GM18508 (cell line): ENCODE measurements around the gene SCP2.
"Not testable (repeated sequence)": the region's sequence is repeated elsewhere in the genome, so short reads cannot be mapped to it uniquely, and the experiment has no call there.

Source experiments
- ATAC-seq: cut with Tn5 transposase; IDR thresholded peaks from one replicate; pipeline ENCODE4 v1.9.1; 2021; ENCODE audit warnings: moderate number of reproducible peaks; ENCODE audit not compliant: insufficient read depth, unreplicated experiment

Gene SCP2

DNA sequence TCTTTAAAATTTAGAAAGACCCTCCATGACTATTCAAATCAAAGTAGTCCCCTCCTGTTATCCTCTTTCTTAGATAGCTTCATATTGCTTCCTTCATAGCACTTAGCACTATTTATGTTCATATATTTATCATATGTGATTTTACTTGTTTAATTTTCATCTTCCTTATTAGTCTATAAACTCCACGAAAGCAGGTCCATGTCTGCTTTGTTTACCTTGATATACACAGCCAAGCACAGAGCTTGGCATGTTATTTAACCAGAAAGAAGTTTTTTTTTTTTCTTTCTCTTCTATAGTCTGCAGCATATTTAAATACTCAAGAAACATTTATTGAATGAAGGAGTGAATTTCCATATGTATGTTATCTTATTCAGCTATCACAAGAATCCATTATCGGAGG is 36.0 kb downstream of the SCP2 start:
- no peak for ATAC-seq

DNA sequence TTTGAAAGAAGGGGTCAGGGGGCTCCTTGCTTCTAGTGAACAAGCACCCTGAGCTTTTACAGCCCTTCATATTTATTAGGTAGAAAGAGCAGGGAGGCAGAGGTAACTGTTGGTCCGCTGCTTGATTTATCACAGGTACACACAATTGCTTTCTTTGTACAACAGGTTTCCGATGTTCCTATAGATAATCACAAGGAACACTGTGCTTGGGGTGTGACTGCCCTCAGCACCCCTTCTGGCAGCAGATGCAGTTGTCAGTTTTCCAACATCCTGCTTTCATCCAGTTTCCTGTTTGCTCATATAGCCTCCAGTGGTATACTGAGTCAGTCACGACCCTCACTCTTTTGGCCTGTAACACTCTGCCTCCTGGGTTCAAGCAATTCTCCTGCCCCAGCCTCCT is 40.6 kb downstream of the SCP2 start:
- no peak for ATAC-seq

DNA sequence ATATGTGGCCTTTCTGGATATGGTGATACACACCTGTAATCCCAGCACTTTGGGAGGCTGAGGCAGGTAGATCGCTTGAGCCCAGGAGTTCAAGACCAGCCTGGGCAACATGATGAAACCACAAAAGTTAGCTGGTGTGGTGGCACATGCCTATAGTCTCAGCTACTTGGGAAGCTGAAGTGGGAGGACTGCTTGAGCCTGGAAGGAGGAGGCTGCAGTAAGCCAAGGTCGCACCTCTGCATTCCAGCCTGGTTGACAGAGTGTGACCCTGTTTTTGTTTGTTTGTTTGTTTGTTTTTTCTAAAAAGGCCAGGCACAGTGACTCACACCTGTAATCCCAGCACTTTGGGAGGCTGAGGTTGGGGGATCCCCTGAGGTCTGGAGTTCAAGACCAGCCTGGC is 42.2 kb downstream of the SCP2 start:
- ATAC-seq, result not testable (repeated sequence)

DNA sequence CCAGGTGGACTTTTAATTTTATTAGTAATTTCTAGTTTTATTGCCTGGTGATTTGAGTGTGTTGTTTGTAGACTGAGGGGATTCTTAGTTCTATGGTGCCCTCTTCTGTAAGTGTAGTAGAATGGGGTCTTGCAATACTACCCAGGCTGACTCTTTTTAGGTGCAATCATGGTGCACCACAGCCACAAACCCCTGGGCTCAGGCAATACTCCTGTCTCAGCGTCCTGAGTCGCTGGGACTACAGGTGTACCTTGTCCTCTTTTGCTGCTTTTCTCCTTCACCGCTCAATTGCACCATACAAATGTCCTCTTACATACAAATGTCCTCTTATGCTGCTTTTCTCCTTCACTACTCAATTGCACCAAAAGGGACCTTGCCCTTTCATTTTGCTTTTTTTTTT is 43.1 kb downstream of the SCP2 start:
- no peak for ATAC-seq

DNA sequence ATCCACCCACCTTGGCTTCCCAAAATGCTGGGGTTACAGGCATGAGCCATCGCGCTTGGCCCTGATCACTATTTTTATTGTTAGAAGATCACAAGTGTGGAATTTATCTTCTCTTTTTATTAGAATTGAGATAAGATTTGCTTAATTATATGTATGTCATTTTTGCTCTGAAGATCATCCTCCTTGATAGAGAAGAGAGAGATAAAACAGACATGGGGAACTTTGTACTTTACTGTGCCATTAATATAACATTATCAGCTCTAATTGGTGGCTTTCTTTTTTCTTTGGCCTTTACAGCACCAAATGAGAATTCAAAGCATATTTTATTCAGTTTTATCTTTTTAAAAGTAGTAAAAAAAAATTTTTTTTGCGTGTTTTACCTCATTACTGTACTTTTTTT is 46.8 kb downstream of the SCP2 start:
- ATAC-seq, result no peak

DNA sequence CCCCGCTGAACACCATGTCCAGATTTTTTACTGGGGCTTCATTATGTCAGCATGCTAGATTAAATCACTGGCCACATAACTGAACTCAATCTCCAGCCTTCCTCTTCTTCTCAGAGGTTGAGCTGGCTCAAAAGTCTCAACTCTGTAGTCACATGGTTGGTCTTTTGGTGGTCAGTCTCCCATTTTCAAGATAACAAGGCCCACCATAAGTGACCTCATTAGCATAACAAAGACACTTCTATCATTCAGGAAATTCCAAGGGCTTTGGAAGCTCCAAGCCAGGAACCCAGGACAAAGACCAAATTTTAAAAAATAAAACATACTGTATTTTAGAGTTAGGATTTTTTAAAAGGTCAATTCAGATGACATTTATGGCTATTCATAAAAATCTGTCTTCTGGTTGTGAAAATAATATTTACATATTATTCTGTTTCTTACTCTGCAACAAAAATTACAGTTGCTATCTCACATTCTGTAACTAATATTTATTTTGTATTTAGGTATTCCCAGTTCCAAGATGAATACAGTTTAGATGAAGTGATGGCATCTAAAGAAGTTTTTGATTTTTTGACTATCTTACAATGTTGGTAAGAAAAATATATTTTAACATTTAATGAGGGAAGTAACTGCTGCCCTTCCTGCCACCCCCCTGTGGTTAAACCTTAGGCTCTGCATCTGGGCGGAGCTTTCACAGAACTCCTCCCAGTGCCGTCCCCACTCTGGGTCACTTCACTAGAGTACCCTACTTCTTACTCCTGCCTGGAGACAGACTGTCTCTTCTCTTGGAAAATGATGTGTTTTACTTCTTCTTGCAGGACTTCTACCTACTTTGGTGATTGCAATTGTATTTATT is 49.3 kb downstream of the SCP2 start:
- ATAC-seq, result no peak

DNA sequence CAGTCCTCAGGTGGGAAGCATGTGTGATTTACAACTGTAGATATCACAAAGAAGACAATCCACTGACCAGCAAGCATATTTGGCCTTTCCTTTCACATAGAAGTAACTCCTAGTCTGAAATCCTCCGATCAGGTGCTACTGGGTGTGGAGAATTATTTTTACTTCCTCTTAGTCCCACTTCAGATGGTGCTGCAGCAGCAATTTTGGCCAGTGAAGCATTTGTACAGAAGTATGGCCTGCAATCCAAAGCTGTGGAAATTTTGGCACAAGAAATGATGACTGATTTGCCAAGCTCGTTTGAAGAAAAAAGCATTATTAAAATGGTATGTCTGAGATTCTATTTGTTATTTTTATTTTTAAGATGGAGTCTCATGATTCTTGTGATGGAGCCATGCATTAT is 51.0 kb downstream of the SCP2 start:
- no peak for ATAC-seq

DNA sequence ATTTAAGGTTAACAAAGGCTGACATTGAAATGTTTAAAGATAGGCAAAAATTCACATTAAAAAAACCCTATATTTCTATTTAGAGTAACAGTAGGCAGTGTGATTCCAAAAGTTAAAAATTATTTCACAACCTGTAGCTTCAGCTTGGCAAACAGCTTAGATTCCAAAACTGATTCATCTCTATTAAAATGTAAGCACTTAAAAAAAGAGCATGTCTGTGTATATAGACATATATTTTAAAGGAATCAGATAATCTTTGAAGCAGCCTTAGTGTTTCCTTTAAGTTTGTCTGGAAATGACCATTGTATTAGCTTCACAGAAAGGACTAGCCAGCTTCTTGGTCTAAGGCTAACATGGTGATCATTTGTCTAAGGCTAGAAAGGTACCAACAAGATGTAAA is 65.7 kb downstream of the SCP2 start:
- not testable (repeated sequence) for ATAC-seq

DNA sequence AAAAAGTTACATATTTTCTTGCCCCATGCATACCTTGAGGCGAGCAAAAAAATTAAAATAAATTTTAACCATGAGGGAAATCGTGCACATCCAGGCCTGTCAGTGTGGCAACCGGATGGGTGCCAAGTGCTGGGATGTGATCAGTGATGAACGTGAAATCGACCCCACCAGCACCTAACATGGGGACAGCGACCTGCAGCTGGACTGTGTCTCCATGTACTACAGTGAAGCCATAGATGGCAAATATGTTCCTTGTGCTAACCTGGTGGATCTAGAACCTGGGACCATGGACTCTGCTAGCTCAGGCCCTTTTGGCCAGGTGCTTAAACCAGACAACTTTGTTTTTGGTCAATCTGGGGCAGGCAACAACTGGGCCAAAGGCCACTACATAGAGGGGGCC is 67.6 kb downstream of the SCP2 start:
- no peak for ATAC-seq

DNA sequence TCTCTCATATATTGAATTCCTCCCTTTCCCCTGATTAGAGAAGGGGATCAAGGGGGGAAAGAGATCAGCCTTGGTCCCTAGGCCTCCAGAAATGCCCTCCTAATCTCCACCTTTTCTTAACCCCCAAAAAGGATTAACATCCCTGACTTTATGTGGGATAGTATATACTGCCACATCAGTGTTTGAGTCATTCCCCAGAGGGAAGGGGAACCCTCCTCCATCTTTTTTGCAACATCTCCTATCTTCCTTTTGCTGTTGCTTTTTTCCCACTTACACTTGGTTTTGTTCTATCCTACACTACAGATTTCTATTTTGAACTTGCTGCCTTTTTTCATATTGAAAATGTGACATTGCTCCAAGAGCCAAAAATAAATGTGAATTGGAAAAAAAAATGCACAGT is 69.6 kb downstream of the SCP2 start:
- ATAC-seq, result no peak

DNA sequence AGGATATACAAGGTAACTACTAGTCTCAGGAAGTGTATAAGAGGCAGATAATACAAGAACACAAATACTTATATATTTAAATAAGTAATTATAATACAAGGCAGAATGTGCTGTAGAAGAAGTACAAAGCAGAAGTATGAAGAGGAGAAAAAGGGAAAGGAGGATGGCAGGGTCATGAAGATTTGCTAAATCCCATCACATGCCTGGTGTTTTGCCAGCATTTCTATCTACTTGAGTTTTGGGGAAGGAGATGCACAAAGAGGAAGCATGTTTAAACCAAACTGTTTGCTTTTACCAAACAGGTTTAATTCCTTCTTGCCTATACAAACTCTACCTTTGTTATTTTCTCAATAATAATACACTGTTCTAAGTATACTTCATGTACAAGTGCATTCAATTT is 74.1 kb downstream of the SCP2 start:
- no peak for ATAC-seq

DNA sequence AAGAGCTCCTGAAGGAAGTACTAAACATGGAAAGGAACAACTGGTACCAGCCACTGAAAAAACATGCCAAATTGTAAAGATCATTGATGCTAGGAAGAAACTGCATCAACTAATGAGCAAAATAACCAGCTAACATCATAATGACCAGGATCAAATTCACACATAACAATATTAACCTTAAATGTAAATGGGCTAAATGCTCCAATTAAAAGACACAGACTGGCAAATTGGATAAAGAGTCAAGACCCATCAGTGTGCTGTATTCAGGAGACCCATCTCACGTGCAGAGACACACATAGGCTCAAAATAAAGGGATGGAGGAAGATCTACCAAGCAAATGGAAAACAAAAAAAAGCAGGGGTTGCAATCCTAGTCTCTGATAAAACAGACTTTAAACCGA is 79.5 kb downstream of the SCP2 start:
- not testable (repeated sequence) for ATAC-seq

DNA sequence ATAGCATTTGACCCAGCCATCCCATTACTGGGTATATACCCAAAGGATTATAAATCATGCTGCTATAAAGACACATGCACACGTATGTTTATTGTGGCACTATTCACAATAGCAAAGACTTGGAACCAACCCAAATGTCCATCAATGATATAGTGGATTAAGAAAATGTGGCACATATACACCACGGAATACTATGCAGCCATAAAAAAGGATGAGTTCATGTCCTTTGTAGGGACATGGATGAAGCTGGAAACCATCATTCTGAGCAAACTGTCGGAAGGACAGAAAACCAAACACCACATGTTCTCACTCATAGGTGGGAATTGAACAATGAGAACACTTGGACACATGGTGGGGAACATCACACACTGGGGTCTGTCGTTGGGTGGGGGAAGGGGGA is 83.2 kb downstream of the SCP2 start:
- not testable (repeated sequence) for ATAC-seq

DNA sequence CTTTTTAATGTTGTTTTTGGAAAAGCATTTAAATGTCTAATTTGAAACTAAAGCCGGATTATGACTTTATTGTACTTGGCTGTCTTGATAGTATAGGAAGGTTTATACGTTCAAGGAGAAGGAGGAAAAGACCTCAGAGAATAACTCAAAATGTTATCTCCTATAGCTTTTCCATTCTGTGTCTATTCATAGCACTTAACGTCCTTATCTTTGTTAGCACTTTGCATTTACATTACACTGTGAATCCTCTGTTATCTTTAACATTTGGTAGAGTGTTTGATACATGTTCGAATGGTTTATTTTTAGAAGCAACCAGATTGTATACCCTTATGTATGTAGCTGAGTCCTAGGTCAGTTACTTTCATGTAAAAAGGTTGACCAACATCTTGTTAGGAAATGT is 84.1 kb downstream of the SCP2 start:
- ATAC-seq, result no peak

DNA sequence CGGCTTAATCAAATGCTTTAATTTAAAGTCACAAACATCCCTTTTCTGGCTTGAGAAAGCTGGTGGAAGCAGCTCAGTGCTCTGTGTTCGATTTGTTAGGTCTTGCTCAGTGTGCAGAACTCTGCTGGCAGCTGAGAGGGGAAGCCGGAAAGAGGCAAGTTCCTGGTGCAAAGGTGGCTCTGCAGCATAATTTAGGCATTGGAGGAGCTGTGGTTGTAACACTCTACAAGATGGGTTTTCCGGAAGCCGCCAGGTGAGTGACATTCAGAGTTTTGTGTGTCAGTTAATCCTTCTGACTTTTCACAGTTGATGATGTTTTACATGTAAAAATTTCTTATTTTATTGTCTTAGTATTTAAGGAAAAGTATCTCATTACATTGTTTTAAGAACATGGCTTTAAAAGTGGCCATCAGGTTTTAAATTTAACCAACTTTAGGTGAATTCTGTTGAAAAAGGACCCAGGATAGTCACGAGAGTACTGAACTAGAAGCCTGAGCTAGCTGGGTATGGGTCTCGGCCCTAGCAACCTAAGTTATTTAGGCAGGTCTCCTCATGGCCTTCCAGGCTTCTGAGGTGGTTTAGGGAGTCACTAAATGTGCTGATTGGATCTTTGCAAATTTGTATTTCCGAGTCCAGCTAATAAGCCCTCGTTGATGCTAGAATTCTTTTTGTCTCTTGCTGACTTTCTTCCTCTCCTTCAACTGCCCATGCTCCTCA is 87.9 kb downstream of the SCP2 start:
- no peak for ATAC-seq

DNA sequence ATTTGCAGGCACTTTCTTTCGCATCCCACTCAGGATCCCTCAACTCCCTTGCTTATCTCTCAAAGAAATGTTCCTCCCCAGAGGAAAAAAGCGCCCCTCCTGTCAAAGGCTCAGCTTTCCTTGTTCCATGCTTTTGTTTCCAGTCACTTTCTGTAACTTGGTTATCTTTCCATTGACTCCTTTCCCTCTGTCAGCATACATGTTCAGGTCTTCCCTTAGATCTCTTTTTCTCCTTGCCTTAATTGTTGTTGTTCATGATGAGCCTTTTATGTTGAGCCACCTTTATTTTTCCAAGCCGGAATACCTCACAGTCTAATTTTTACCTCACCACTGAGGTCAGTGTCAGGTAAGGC is 88.4 kb downstream of the SCP2 start:
- no peak for ATAC-seq

DNA sequence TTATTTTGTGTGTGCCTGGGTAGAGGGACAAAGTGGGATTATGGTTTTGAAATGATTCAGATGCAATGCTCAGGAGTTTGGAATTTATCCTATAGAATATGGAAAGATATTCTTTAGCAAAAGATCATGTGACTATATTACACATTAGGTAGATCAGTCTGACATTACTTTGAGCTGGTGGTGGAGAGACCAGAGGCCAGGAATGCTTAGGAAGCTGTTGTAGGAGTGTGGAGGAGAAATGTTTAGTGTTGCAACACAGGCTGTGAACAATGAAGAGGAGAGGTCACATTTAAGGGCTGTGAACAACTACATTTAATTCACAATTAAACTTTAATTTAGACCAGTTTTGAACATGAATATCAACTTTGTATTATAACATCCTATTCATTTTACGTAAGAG is 89.6 kb downstream of the SCP2 start:
- no peak for ATAC-seq

DNA sequence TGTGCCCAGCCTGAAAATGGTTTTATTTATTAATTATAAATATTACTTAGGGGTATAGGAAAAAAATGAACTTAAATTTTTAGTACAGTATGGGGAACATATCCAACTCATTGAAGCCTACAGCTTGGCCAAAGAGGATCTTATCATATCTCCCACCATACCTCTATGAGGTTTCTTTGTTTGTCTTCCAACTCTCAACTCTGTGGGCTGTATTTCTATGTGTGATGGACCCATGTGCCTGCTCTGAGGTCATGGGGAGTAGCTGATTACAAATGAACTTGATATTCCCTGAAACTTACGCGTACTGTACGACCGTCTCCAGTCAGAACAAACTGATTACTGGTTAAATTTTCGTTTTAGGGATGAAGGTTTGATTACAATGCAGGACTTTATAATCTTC is 93.5 kb downstream of the SCP2 start:
- no peak for ATAC-seq

DNA sequence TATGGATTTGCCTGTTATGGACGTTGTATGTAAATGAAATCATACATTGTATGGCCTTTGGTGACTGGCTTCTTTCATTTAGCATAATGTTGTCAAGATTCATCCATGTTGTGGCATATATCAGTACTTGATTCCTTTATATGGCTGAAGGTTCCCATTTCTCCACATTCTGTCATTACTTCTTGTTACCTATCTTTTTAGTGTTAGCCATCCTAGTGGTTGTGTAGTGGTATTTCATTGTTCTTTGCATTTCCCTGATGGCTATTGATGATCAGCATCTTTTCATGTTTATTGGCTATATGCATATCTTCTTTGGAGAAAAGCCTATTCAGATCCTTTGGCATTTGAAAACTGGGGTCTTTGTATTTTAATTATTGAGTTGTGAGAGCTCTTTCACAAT is 95.1 kb downstream of the SCP2 start:
- no peak for ATAC-seq

DNA sequence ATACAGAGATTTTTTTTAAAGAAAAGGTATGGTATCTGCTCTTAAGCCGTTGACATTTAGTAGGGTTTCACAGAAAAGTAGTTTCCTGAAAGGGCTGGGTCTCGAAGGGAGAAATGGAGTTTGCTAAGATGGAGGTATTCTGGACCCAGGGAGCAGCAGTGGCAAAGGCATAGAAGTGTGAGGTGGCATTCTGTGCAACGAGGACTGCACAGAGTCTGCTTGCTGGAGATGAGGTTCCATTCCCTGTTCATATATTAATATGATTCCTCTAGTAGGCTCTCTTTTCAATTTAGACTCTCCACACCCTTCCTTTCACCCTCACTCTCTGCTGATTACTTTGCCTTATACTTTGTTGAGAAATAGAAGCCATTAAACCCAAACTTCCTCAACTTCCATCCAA is 96.5 kb downstream of the SCP2 start:
- ATAC-seq, result no peak

DNA sequence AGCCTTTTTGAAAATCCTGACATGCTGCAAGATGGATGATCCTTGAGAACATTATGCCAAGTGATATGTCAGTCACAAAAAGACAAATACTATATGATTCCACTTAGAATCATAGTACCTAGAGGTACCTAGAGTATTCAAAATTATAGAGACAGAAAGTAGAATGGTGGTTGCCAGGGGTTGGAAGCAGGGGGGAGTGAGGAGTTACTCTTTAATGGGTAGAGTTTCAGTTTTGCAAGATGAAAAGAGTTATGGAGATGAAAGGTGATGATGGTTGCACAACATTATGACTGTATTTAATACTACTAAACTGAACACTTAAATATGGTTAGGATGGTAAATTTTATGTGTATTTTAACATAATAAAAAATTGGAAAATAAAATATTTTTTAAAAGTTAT is 97.0 kb downstream of the SCP2 start:
- ATAC-seq, result no peak
